Hepatocyte (in vitro differentiated cells): ENCODE results near the gene PLXNA2.

Experiments
- CTCF ChIP-seq: fragments of 200-600 bp; sonication (generic); IDR thresholded peaks from 2 replicates; pipeline ENCODE4 v1.5.1; 2016; ENCODE audit warnings: antibody characterized with exemption, mild to moderate bottlenecking; ENCODE audit not compliant: poor library complexity
- EZH2phosphoT487 ChIP-seq: fragments of 200-600 bp; sonication (generic); IDR thresholded peaks from one replicate; pipeline ENCODE4 v1.6.1; 2018; ENCODE audit warnings: antibody characterized with exemption, mild to moderate bottlenecking, low read depth, moderate library complexity; ENCODE audit not compliant: unreplicated experiment, severe bottlenecking

GRCh38 chr1:208122612-208123358 lies 121.4 kb downstream of the PLXNA2 start:
- no peak for TF ChIP-seq CTCF
- TF ChIP-seq EZH2phosphoT487, result no peak
